LNCAP (cell line): ENCODE data around the gene TUBE1.

Experiments
- CTCF ChIP-seq: fragments of 450-650 bp; IDR thresholded peaks from 2 replicates; pipeline ENCODE4 v1.5.1; 2017; ENCODE audit warnings: mild to moderate bottlenecking

TUBE1 gene

GRCh38 chr6:112030961-112031660, 56.2 kb downstream of the TUBE1 start:
- no peak for TF ChIP-seq CTCF

GRCh38 chr6:112030206-112030960, 56.9 kb downstream of the TUBE1 start:
- no peak for TF ChIP-seq CTCF

- peak; percentile 87 for TF ChIP-seq CTCF
Measured at GRCh38 chr6:112029045-112029822, 58.0 kb downstream of the TUBE1 start.

GRCh38 chr6:112027942-112028674, 59.2 kb downstream of the TUBE1 start:
- no peak for TF ChIP-seq CTCF

- no peak for TF ChIP-seq CTCF
Measured at GRCh38 chr6:112026933-112027332, 60.3 kb downstream of the TUBE1 start.

GRCh38 chr6:112024464-112024863, 62.8 kb downstream of the TUBE1 start:
- TF ChIP-seq CTCF, result no peak

- TF ChIP-seq CTCF, result no peak
Measured at GRCh38 chr6:112022749-112023148, 64.5 kb downstream of the TUBE1 start.
